ENCODE data around the gene CTNNA2.

CTNNA2 gene

GRCh38 chr2:79860228-79861058 is 347.6 kb downstream of the CTNNA2 start:
- peak; percentile 8 to 19 for DNase-seq

GRCh38 chr2:79861059-79861374 is 348.2 kb downstream of the CTNNA2 start:
- DNase-seq: no peak

GRCh38 chr2:79862756-79863155 is 349.9 kb downstream of the CTNNA2 start:
- no peak for DNase-seq

- no peak for DNase-seq
These were observed 359.8 kb downstream of the CTNNA2 start for GRCh38 chr2:79872656-79873055.

- no peak for DNase-seq
These were observed 361.2 kb downstream of the CTNNA2 start for GRCh38 chr2:79874015-79874414.

GRCh38 chr2:79876430-79876829 is 363.6 kb downstream of the CTNNA2 start:
- DNase-seq: peak; percentile 10

- no peak for DNase-seq
These were observed 369.7 kb downstream of the CTNNA2 start for GRCh38 chr2:79882548-79882947.

GRCh38 chr2:79887747-79888374 is 375.0 kb downstream of the CTNNA2 start:
- peak; percentile 1 to 52 for DNase-seq

GRCh38 chr2:79892123-79892522 is 379.3 kb downstream of the CTNNA2 start:
- no peak for DNase-seq

- no peak for DNase-seq
These were observed 386.3 kb downstream of the CTNNA2 start for GRCh38 chr2:79899196-79899595.

GRCh38 chr2:79901161-79901560 is 388.3 kb downstream of the CTNNA2 start:
- no peak for DNase-seq

GRCh38 chr2:79903222-79904000 is 390.6 kb downstream of the CTNNA2 start:
- DNase-seq: no peak

GRCh38 chr2:79906139-79906890 is 393.5 kb downstream of the CTNNA2 start:
- DNase-seq: no peak

- DNase-seq: no peak
These were observed 396.7 kb downstream of the CTNNA2 start for GRCh38 chr2:79909521-79909920.

- DNase-seq: no peak
These were observed 397.8 kb downstream of the CTNNA2 start for GRCh38 chr2:79910643-79911042.

GRCh38 chr2:79915455-79915854 is 402.6 kb downstream of the CTNNA2 start:
- no peak for DNase-seq

GRCh38 chr2:79916285-79916684 is 403.4 kb downstream of the CTNNA2 start:
- DNase-seq: no peak

- no peak for DNase-seq
These were observed 407.7 kb downstream of the CTNNA2 start for GRCh38 chr2:79920512-79921076.

GRCh38 chr2:79929624-79930023 is 416.8 kb downstream of the CTNNA2 start:
- no peak for DNase-seq

GRCh38 chr2:79935046-79935732 is 422.3 kb downstream of the CTNNA2 start:
- DNase-seq: no peak

- peak; percentile 31 to 37 for DNase-seq
These were observed 423.2 kb downstream of the CTNNA2 start for GRCh38 chr2:79935771-79936657.
